Hepatocyte (in vitro differentiated cells): Measurements from ENCODE around the gene EXOSC2.

Experiments
- CTCF ChIP-seq: fragments of 200-600 bp; sonication (generic); IDR thresholded peaks from 2 replicates; pipeline ENCODE4 v1.5.1; 2016; ENCODE audit warnings: antibody characterized with exemption, mild to moderate bottlenecking; ENCODE audit not compliant: poor library complexity
- EZH2phosphoT487 ChIP-seq: fragments of 200-600 bp; sonication (generic); IDR thresholded peaks from one replicate; pipeline ENCODE4 v1.6.1; 2018; ENCODE audit warnings: antibody characterized with exemption, mild to moderate bottlenecking, low read depth, moderate library complexity; ENCODE audit not compliant: unreplicated experiment, severe bottlenecking

- no peak for TF ChIP-seq CTCF
- TF ChIP-seq EZH2phosphoT487, result no peak
Observed at GRCh38 chr9:130732136-130732535, 38.6 kb downstream of the EXOSC2 start.
